NK-92 (cell line): Measurements from ENCODE around the gene TPSB2.

Experiments used
- DNase-seq: peaks from one replicate; lab custom pipeline; 2025; ENCODE audit not compliant: unreplicated experiment; lab: John Stamatoyannopoulos, UW

TPSB2 gene

GRCh38 chr16:1220841-1221627 lies 8.9 kb downstream of the TPSB2 start:
- no peak for DNase-seq

DNA sequence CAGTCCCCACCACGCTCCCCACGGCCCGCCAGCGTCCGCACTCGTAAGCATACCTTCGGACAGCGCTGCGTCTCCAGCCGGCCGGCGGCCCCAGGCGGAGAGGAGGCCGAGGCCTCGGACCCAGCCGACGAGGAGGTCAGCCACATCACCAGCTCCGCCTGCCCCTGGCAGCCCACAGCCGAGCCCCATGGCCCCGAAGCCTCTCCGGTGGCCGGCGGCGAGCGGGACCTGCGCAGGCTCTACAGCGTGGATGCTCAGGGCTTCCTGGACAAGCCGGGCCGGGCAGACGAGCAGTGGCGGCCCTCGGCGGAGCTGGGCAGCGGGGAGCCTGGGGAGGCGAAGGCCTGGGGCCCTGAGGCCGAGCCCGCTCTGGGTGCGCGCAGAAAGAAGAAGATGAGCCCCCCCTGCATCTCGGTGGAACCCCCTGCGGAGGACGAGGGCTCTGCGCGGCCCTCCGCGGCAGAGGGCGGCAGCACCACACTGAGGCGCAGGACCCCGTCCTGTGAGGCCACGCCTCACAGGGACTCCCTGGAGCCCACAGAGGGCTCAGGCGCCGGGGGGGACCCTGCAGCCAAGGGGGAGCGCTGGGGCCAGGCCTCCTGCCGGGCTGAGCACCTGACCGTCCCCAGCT lies 9.8 kb downstream of the TPSB2 start:
- no peak for DNase-seq

DNA sequence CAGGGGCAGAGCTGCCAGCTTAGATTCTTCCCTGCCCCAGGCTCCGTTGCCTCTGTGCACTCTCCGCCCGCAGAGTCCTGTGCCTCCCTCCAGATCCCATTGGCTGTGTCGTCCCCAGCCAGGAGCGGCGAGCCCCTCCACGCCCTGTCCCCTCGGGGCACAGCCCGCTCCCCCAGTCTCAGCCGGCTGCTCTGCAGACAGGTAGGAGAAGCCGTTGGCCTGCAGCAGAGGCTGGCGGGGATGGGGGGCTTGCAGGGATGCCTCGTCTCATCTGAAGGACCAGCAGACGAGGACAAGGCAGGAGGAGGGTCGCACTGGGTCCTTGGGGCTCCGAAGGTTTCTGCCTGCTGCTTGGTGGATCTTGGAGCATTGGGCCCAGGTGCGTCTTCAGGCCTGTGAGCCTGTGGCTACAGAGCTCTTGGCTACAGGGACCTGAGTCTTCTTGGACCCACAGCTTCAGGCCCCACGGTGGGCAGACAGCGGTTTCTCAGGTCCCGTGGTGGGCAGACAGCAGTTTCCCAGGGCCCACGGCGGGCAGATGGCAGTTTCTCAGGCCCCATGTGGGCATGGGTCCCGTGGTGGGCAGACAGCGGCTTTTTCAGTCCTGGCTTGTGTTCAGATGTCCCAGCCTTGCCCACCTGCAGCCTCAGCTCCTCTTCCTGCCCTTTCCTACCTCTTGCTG lies 10.9 kb downstream of the TPSB2 start:
- DNase-seq, result no peak

DNA sequence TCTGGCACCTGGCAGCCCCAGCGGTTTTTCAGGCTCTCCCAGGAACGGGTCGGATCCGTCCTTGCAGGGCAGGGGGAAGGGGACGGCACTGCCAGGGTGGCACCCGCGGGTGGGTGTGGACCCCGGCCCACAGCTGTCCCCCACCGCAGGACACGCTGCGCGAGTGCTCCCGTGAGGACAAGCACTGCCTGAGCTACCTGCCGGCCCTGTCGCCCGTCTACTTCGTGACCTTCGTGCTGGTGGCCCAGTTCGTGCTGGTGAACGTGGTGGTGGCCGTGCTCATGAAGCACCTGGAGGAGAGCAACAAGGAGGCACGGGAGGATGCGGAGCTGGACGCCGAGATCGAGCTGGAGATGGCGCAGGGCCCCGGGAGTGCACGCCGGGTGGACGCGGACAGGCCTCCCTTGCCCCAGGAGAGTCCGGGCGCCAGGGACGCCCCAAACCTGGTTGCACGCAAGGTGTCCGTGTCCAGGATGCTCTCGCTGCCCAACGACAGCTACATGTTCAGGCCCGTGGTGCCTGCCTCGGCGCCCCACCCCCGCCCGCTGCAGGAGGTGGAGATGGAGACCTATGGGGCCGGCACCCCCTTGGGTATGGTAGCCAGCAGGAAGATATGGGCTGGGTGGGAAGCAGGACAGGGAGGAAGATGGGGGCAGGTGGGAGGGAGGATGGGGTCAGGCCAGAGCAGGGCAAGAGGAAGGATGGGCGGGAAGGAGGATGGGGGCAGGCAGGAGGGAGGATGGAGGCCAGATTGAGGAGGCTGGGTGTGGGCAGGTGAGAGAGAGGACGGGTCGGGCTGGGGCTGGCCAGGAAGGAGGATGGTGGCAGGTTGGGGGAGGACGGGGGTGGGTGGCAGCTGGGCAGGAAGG lies 11.7 kb downstream of the TPSB2 start:
- no peak for DNase-seq

- no peak for DNase-seq
Measured at GRCh38 chr16:1217526-1217925, 12.5 kb downstream of the TPSB2 start.

GRCh38 chr16:1216681-1217400 lies 13.1 kb downstream of the TPSB2 start:
- no peak for DNase-seq

GRCh38 chr16:1216296-1216619 lies 13.7 kb downstream of the TPSB2 start:
- DNase-seq, result no peak

DNA sequence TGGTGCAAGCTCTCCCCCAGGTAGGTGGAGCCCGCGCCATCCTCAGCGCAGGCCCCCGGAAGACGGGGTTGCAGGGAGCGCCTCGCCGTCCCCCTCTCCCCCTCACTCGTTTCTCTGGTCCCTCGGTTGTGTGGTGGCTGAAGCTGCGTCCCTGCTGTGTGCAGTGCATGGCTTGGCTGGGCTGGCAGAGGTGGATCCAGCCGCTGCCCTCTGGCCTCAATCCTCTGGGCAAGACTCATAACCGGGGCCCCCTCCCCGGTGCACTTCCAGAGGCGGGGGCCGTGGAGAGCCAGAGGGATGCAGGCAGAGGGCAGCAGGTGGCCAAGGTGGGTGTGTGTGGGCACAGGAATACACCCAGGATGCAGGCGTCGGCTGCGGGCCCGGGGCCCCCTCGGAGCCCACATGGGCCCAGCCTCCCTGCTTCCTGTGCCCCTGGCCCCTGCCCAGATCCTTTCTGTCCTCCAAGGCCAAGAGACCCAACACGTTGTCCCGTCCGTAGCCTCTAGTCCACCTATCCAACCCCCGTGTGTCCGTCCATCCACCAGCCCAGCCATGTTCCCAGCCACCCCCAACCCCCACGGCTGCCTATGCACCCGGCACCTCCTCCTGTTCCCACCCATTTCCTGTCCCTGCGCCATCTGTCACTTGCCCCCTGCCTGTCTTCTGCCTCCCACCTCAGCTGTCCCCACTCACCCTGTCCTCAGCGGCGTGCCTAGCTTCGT lies 14.2 kb downstream of the TPSB2 start:
- DNase-seq, result no peak

DNA sequence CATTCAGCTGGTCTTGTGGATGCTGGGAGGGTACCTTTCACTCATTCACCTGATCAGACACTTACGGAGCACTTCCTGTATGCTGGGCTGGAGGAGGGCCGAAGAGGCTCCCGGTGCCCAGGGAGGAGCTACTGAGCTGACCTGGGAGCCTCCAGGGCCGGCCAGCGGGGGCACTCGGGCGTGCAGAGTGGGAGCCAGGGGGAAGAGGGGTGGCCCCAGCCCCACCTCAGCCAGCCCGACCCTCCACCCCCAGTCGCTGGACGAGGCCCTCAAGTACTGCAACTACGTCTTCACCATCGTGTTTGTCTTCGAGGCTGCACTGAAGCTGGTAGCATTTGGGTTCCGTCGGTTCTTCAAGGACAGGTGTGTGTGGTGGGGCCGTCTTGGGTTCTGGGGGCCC lies 15.3 kb downstream of the TPSB2 start:
- no peak for DNase-seq

DNA sequence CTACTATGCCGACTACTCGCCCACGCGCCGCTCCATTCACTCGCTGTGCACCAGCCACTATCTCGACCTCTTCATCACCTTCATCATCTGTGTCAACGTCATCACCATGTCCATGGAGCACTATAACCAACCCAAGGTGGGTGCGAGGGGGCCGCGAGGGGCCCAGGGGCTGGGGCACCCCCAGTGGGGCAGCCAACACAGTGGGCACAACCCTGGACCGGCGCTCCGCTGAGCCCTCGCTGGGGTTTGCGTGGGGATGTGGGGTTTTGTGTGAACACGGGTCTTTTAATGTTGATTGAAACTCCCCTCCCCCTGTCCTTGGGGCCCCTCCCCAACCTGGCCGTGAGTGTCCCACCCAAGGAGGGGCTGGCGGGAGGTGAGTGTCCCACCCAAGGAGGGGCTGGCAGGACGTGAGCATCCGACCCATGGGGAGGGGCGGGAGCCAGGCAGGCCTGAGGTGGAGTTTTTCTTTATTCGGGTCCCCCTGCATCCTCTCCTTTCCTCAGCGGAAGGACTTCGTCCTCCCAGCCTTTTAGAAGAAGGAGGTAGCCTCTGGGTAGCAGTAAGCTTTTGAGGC lies 16.1 kb downstream of the TPSB2 start:
- no peak for DNase-seq

DNA sequence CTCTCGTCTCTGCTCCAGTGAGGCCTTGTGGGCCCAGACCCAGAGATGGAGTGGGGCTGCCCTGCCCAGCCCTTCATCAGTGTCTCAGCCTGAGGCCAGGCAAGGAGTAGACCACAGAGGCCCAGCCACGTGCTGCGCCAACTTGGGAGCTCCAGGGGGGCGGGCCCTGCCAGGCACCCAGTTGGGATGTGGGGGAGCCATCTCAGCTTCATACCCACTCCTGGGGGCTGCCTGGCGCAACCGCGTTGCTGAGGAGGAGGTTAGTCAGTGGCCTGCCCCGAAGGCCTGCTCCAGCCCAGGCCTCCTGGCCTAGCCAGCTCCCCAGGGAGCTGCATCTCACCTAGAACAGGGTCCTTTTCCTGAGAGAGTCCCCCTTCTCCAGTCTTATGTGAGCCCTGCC lies 16.8 kb downstream of the TPSB2 start:
- DNase-seq, result no peak

GRCh38 chr16:1212616-1213194 lies 17.3 kb downstream of the TPSB2 start:
- no peak for DNase-seq

GRCh38 chr16:1211451-1212268 lies 18.3 kb downstream of the TPSB2 start:
- DNase-seq, result no peak

GRCh38 chr16:1210461-1210860 lies 19.5 kb downstream of the TPSB2 start:
- DNase-seq, result no peak

DNA sequence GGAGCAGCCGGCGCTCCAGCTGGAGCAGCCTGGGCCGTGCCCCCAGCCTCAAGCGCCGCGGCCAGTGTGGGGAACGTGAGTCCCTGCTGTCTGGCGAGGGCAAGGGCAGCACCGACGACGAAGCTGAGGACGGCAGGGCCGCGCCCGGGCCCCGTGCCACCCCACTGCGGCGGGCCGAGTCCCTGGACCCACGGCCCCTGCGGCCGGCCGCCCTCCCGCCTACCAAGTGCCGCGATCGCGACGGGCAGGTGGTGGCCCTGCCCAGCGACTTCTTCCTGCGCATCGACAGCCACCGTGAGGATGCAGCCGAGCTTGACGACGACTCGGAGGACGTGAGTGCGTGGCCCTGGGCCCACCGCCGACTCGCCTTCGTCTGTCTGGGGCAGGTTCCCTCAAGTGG lies 20.9 kb downstream of the TPSB2 start:
- DNase-seq, result no peak

DNA sequence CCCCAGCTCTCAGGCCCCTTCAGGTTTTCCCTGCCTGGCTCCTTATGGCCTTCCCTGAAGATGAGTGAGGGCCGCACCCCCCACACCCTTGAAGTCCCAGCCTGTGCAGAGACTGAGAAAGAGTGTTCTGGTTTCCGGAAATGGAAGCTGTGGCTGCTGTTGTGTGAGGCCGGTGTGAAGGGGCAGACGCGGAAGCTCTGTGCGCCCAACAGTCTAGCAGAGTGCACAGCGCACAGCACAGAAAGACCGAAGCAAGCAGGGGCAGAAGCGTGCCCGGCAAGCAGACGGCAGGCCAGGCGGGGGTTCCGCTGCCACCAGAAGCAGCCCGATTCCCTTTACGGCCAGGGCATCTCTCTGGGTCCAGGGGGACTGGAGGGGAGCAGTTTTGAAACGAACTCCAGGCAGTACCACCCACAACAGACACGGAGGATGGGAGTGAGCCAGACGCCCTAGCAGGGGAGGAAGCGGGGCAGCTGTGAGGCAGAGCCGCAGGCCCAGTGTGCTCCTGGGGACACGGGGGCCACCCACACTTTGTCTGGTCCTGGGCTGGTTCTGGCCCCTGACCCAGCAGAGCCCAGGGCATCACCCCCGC lies 21.6 kb downstream of the TPSB2 start:
- no peak for DNase-seq

- no peak for DNase-seq
Measured at GRCh38 chr16:1206786-1207185, 23.2 kb downstream of the TPSB2 start.

GRCh38 chr16:1206326-1206725 lies 23.7 kb downstream of the TPSB2 start:
- no peak for DNase-seq
